ENCODE measurements around the gene CDC42SE2. TPM values are rescaled to one million over a fixed set of nuclear protein-coding genes. Genes with fewer than 3 reads are reported as not detected.
A peak's percentile ranks its signal among the peaks of the same experiment; 100 is the strongest.

CDC42SE2 gene, protein sequence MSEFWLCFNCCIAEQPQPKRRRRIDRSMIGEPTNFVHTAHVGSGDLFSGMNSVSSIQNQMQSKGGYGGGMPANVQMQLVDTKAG
- polyA plus RNA-seq (48.2 and 48.7 TPM in 2 replicates), polyA minus RNA-seq (68.2 and 71.8 TPM in 2 replicates)

DNA sequence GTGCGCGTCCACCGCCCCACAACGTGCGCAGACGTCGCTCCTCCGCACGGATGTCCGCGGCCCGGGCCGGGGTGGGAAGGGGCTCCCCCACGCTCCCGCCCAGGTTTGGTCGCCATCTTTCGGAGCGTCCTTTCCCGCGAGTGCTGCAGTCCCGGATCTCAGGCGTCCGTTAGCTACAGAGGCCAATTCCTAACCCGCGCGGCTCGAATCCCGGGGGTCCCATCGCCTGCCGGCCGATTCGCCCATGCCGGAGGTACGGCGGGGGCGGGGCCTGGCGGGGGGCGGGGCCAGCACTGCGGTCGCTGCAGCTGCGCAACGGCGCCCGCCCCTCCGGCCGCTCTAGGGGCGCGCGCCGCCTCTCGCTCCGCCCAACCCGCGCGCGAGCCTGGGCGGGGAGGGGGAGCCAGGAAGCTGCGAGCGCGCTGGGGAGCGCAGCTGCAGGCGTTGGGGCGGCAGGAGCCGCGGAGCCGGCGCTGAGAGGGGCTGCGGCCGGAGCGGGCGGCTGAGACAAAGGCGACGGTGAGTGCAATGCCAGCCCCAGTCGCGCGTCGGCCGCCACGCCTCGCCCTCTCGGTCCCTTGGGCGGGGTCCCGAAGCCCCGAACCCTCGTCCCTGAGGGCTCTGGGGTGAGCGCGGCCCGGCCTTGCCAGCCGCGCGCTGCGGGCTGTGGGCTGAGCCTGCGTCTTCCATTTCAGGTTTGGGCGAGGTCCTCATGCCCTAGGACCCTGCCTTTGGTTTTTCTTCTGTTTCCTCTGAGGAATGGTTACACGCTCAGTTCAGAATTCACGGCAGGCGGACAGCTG, at the start of gene CDC42SE2:
Gene CDC42SE2 (plus strand): TSS at position 406 of the 803 bp plus-strand sequence. CDS start 95,441 bp downstream, outside the sequence.
- peak within 1 kb of the TSS; percentile 84 for H3K9ac ChIP-seq (ENCODE audit: low read length)
- H3K27ac ChIP-seq (ENCODE audit: low read length), result peak within 1 kb of the TSS; percentile 75
- no peaks in the 10 kb centered on the region for H3K9me3 ChIP-seq (ENCODE audit: low read length)
- no peaks in the 10 kb centered on the region for H3K27me3 ChIP-seq (ENCODE audit: insufficient read depth, low read depth, low read length)
- no peaks in the 10 kb centered on the region for H3K36me3 ChIP-seq (ENCODE audit: insufficient read depth, low read length)
- H2AFZ ChIP-seq (ENCODE audit: low read depth, low read length), result peak within 1 kb of the TSS; percentile 56
- no peaks in the 10 kb centered on the region for H3K9me2 ChIP-seq (ENCODE audit: insufficient read depth, low read length)
- peak within 1 kb of the TSS; percentile 97 for H3K4me3 ChIP-seq (ENCODE audit: low read length)
- no peaks in the 10 kb centered on the region for H3F3A ChIP-seq (ENCODE audit: insufficient read depth, low read length, poor library complexity, severe bottlenecking)
- peaks cover 39% of the 10 kb centered on the region for H3K79me2 ChIP-seq (replicated peaks; ENCODE audit: insufficient read depth, low read length)
- peak within 1 kb of the TSS; percentile 74 for H3K4me2 ChIP-seq (ENCODE audit: low read length)
- TF ChIP-seq MXI1 (conservative IDR thresholded peaks at IDR 0.05; ENCODE audit: poor library complexity, severe bottlenecking) (peak; percentile 61), EZH2 (IDR thresholded peaks at IDR 0.05; ENCODE audit: borderline replicate concordance, insufficient read depth, low read length, poor library complexity, severe bottlenecking) (no peak), TAF1 (IDR thresholded peaks at IDR 0.05; ENCODE audit: low read depth) (peak; percentile 71), EP300 (conservative IDR thresholded peaks at IDR 0.05; ENCODE audit: poor library complexity, severe bottlenecking) (peak; percentile 39), SMC3 (conservative IDR thresholded peaks at IDR 0.05; ENCODE audit: poor library complexity) (peak; percentile 51), POLR2AphosphoS5 (IDR thresholded peaks at IDR 0.05) (peak; percentile 91), RAD21 (conservative IDR thresholded peaks at IDR 0.05) (peak; percentile 6)
- TF ChIP-seq, protein P1, sequence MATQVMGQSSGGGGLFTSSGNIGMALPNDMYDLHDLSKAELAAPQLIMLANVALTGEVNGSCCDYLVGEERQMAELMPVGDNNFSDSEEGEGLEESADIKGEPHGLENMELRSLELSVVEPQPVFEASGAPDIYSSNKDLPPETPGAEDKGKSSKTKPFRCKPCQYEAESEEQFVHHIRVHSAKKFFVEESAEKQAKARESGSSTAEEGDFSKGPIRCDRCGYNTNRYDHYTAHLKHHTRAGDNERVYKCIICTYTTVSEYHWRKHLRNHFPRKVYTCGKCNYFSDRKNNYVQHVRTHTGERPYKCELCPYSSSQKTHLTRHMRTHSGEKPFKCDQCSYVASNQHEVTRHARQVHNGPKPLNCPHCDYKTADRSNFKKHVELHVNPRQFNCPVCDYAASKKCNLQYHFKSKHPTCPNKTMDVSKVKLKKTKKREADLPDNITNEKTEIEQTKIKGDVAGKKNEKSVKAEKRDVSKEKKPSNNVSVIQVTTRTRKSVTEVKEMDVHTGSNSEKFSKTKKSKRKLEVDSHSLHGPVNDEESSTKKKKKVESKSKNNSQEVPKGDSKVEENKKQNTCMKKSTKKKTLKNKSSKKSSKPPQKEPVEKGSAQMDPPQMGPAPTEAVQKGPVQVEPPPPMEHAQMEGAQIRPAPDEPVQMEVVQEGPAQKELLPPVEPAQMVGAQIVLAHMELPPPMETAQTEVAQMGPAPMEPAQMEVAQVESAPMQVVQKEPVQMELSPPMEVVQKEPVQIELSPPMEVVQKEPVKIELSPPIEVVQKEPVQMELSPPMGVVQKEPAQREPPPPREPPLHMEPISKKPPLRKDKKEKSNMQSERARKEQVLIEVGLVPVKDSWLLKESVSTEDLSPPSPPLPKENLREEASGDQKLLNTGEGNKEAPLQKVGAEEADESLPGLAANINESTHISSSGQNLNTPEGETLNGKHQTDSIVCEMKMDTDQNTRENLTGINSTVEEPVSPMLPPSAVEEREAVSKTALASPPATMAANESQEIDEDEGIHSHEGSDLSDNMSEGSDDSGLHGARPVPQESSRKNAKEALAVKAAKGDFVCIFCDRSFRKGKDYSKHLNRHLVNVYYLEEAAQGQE (IDR thresholded peaks at IDR 0.05; ENCODE audit: borderline replicate concordance), result peak; percentile 59
- TF ChIP-seq, protein P2, sequence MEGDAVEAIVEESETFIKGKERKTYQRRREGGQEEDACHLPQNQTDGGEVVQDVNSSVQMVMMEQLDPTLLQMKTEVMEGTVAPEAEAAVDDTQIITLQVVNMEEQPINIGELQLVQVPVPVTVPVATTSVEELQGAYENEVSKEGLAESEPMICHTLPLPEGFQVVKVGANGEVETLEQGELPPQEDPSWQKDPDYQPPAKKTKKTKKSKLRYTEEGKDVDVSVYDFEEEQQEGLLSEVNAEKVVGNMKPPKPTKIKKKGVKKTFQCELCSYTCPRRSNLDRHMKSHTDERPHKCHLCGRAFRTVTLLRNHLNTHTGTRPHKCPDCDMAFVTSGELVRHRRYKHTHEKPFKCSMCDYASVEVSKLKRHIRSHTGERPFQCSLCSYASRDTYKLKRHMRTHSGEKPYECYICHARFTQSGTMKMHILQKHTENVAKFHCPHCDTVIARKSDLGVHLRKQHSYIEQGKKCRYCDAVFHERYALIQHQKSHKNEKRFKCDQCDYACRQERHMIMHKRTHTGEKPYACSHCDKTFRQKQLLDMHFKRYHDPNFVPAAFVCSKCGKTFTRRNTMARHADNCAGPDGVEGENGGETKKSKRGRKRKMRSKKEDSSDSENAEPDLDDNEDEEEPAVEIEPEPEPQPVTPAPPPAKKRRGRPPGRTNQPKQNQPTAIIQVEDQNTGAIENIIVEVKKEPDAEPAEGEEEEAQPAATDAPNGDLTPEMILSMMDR (IDR thresholded peaks at IDR 0.05; ENCODE audit: poor library complexity, severe bottlenecking), result no peak
- no peaks in the 10 kb centered on the region for H4K20me1 ChIP-seq (ENCODE audit: insufficient read depth)

DNA sequence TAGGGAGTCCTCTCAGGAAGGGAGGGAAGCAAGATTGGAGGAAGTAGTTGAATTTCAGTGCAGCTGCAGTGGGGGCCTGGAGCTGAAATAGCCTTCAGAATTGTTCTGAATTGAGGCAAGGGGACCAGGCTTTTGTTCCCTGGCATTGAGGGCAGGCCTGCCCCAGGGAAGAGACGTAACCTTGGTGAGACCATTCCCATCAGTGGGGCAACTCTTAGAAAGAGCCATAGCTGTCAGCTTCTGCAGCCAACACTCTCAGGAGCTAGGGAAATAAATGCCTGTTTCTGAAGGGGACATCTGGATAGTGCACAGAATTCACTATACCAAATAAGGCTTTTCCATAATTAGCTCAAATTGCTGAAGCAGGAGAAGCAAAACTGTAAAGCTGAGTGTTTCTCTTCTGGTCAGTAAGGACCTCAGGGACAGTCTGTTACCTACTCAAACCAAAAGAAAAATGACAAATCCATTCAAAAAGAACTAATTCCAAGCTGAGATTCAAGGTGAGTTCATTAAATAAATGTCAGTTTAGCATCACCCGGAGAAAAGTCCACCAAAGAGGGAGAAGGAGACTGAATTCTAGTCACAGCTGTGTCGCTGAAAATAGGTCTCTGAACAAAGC, 49.1 kb upstream of the CDC42SE2 start:
- Histone ChIP-seq H3K27me3 (ENCODE audit: insufficient read depth, low read depth, low read length) (no peaks in the 10 kb centered on the region), H2AFZ (ENCODE audit: low read depth, low read length) (no peak overlapping the region), H3F3A (ENCODE audit: insufficient read depth, low read length, poor library complexity, severe bottlenecking) (no peaks in the 10 kb centered on the region), H3K9ac (ENCODE audit: low read length) (no peak overlapping the region), H3K9me2 (ENCODE audit: insufficient read depth, low read length) (no peaks in the 10 kb centered on the region), H3K36me3 (ENCODE audit: insufficient read depth, low read length) (no peaks in the 10 kb centered on the region), H3K9me3 (ENCODE audit: low read length) (no peaks in the 10 kb centered on the region), H3K4me2 (ENCODE audit: low read length) (no peak overlapping the region), H4K20me1 (ENCODE audit: insufficient read depth) (no peaks in the 10 kb centered on the region), H3K4me3 (ENCODE audit: low read length) (no peak overlapping the region), H3K79me2 (replicated peaks; ENCODE audit: insufficient read depth, low read length) (no peaks in the 10 kb centered on the region), H3K27ac (ENCODE audit: low read length) (no peak overlapping the region)
- TF ChIP-seq EP300 (conservative IDR thresholded peaks at IDR 0.05; ENCODE audit: poor library complexity, severe bottlenecking), result no peak
- TF ChIP-seq, protein P2 (IDR thresholded peaks at IDR 0.05; ENCODE audit: poor library complexity, severe bottlenecking), result no peak
- no peak for TF ChIP-seq TAF1 (IDR thresholded peaks at IDR 0.05; ENCODE audit: low read depth)
- TF ChIP-seq MXI1 (conservative IDR thresholded peaks at IDR 0.05; ENCODE audit: poor library complexity, severe bottlenecking), result no peak
- no peak for TF ChIP-seq SMC3 (conservative IDR thresholded peaks at IDR 0.05; ENCODE audit: poor library complexity)
- TF ChIP-seq RAD21 (conservative IDR thresholded peaks at IDR 0.05), result no peak
- no peak for TF ChIP-seq POLR2AphosphoS5 (IDR thresholded peaks at IDR 0.05)
- no peak for TF ChIP-seq EZH2 (IDR thresholded peaks at IDR 0.05; ENCODE audit: borderline replicate concordance, insufficient read depth, low read length, poor library complexity, severe bottlenecking)
- TF ChIP-seq, protein P1 (IDR thresholded peaks at IDR 0.05; ENCODE audit: borderline replicate concordance), result no peak

Data from neural cell (in vitro differentiated cells).